GM12892 (cell line): Measurements from ENCODE around the gene PRKCH.

ENCODE experiments used
- POLR2A ChIP-seq: IDR thresholded peaks from 2 replicates; pipeline ENCODE4 v1.6.1; 2011; ENCODE audit warnings: low read depth, low read length, control low read depth
- POLR2AphosphoS5 ChIP-seq: IDR thresholded peaks from 2 replicates; pipeline ENCODE4 v1.6.1; 2011; ENCODE audit warnings: low read depth, low read length, control low read depth

DNA sequence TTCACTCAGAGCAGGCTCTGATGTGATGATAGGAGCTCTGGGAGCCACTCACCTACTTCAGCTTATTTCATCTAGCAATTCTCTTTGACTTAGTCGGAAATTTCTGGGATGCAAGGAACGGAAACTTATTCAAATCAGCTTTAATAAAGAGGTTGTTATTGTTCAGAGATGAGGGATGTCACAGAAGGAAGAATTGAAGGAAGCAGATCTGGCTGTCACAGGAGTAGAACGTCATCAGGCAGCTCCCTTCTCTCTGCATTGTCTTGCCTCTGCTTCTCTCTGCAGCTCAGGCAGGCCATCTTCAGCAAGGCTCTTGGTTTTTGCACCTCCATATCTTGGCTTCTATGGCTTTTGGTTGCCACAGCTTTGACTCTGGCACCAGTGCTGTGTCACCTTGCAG, 32.7 kb upstream of the PRKCH start:
- no peak for TF ChIP-seq POLR2A
- TF ChIP-seq POLR2AphosphoS5, result no peak
